H1 (cell line): Measurements from ENCODE around the gene NOXRED1. TPM values are rescaled to one million over a fixed set of nuclear protein-coding genes. Genes with fewer than 3 reads are reported as not detected.
A peak's percentile ranks its signal among the peaks of the same experiment; 100 is the strongest.

Experiments used
- CTCF ChIA-PET: fragments of 300-600 bp; sonication (Branson Sonifier 250); formaldehyde crosslinking; loops from one replicate; lab custom pipeline; 2021; ENCODE audit not compliant: partially characterized antibody; lab: Charles Lee
- POLR2A ChIA-PET: fragments of 300-600 bp; sonication (Branson Sonifier 250); formaldehyde crosslinking; loops from one replicate; lab custom pipeline; 2021; ENCODE audit warnings: inconsistent platforms; ENCODE audit not compliant: partially characterized antibody; lab: Charles Lee
- DNase-seq, 2 experiments: peaks; one replicate each; pipeline versions ENCODE4 v3.0.0 to v3.0.0-alpha.2; 2010 to 2022; ENCODE audit warnings: low spot score in 2 of 2, low read depth in 1 of 2, mixed read lengths in 1 of 2
- FAIRE-seq: peaks from 2 replicates; lab custom pipeline; 2011; peaks lifted over from hg19 to GRCh38; lab: Jason Lieb, UNC
- H2AFZ ChIP-seq: 2 replicates; pipeline ENCODE4 v1.8.1; 2012; ENCODE audit warnings: low read length, inconsistent platforms
- H2AK5ac ChIP-seq: 2 replicates; pipeline ENCODE4 v1.6.1; 2013; ENCODE audit warnings: low read depth, low read length
- H2BK120ac ChIP-seq: replicated peaks from 2 replicates; pipeline ENCODE3; 2013; ENCODE audit warnings: low read depth, low read length, inconsistent platforms
- H2BK12ac ChIP-seq: 2 replicates; pipeline ENCODE4 v1.6.1; 2013; ENCODE audit warnings: low read depth, low read length
- H2BK15ac ChIP-seq: 2 replicates; pipeline ENCODE4 v1.6.1; 2013; ENCODE audit warnings: low read length
- H2BK20ac ChIP-seq: 2 replicates; pipeline ENCODE4 v1.6.1; 2013; ENCODE audit warnings: low read length
- H2BK5ac ChIP-seq: 2 replicates; pipeline ENCODE4 v1.6.1; 2013; ENCODE audit warnings: low read depth, low read length
- H3K14ac ChIP-seq: 2 replicates; pipeline ENCODE4 v1.6.1; 2013; ENCODE audit warnings: inconsistent platforms; ENCODE audit not compliant: insufficient read length
- H3K18ac ChIP-seq: 2 replicates; pipeline ENCODE4 v1.6.1; 2013; ENCODE audit warnings: low read length; ENCODE audit errors: extremely low read depth
- H3K23ac ChIP-seq: 2 replicates; pipeline ENCODE4 v1.6.1; 2013; ENCODE audit warnings: inconsistent platforms; ENCODE audit not compliant: insufficient read length
- H3K23me2 ChIP-seq: 2 replicates; pipeline ENCODE4 v1.6.1; 2013; ENCODE audit warnings: low read depth, low read length
- H3K27ac ChIP-seq: 2 replicates; pipeline ENCODE4 v1.6.1; 2011; ENCODE audit warnings: low read depth, low read length, inconsistent platforms
- H3K27me3 ChIP-seq, 4 experiments: replicated peaks in 1 of 4; 1 replicate in 1 of 4; 2 replicates in 3 of 4; pipeline versions ENCODE4 v1.6.1 to v1.8.1; 2011 to 2013; ENCODE audit warnings: low read length in 3 of 4, mild to moderate bottlenecking in 3 of 4, inconsistent platforms in 2 of 4, mixed read lengths in 2 of 4, moderate library complexity in 1 of 4; ENCODE audit not compliant: control insufficient read depth in 3 of 4, insufficient read depth in 3 of 4; ENCODE audit errors: extremely low read depth in 1 of 4
- H3K36me3 ChIP-seq, 4 experiments: 2 replicates each; pipeline versions ENCODE4 v1.6.1 to v1.8.1; 2011 to 2013; ENCODE audit warnings: mild to moderate bottlenecking in 4 of 4, low read length in 3 of 4, moderate library complexity in 2 of 4, control low read depth in 1 of 4, inconsistent platforms in 1 of 4; ENCODE audit not compliant: insufficient read depth in 4 of 4, control insufficient read depth in 2 of 4
- H3K4ac ChIP-seq: replicated peaks from 2 replicates; pipeline ENCODE3; 2013; ENCODE audit warnings: low read length, low read depth, mixed read lengths, inconsistent platforms; ENCODE audit not compliant: insufficient read length
- H3K4me1 ChIP-seq, 4 experiments: replicated peaks in 1 of 4; 1 replicate in 1 of 4; 2 replicates in 3 of 4; pipeline versions ENCODE4 v1.6.1 to v1.8.1; 2011 to 2013; ENCODE audit warnings: low read length in 3 of 4, inconsistent platforms in 2 of 4, mixed read lengths in 1 of 4; ENCODE audit not compliant: insufficient read depth in 4 of 4, control insufficient read depth in 3 of 4
- H3K4me2 ChIP-seq, 2 experiments: 2 replicates each; pipeline versions ENCODE4 v1.6.1 to v1.8.1; 2011 to 2013; ENCODE audit warnings: low read depth in 2 of 2, low read length in 2 of 2, control low read depth in 1 of 2, inconsistent platforms in 1 of 2, mild to moderate bottlenecking in 1 of 2; ENCODE audit not compliant: insufficient read depth in 1 of 2
- H3K4me3 ChIP-seq, 4 experiments: fragments of 200-600, 300-600 bp in 1 of 4; sonication (generic), shearing (Covaris generic), sonication (Bioruptor Twin) in 1 of 4; 2 replicates each; pipeline versions ENCODE4 v1.5.1 to v1.8.1; 2011 to 2016; ENCODE audit warnings: low read length in 4 of 4, low read depth in 3 of 4, control low read depth in 2 of 4, inconsistent platforms in 2 of 4, mild to moderate bottlenecking in 2 of 4, mixed read lengths in 1 of 4, moderate library complexity in 1 of 4; ENCODE audit not compliant: insufficient read depth in 2 of 4; ENCODE audit errors: extremely low read depth in 1 of 4
- H3K56ac ChIP-seq: replicated peaks from 2 replicates; pipeline ENCODE3; 2013; ENCODE audit warnings: low read depth, mild to moderate bottlenecking, mixed read lengths, low read length, inconsistent platforms; ENCODE audit not compliant: insufficient read length
- H3K79me1 ChIP-seq: 2 replicates; pipeline ENCODE4 v1.6.1; 2013; ENCODE audit warnings: low read depth, low read length, control low read depth
- H3K79me2 ChIP-seq, 2 experiments: 2 replicates each; pipeline versions ENCODE4 v1.6.1 to v1.8.1; 2012 to 2013; ENCODE audit warnings: low read length in 2 of 2, mild to moderate bottlenecking in 2 of 2, inconsistent platforms in 1 of 2; ENCODE audit not compliant: insufficient read depth in 2 of 2, control insufficient read depth in 1 of 2
- H3K9ac ChIP-seq, 4 experiments: replicated peaks in 1 of 4; 1 replicate in 1 of 4; 2 replicates in 3 of 4; pipeline versions ENCODE4 v1.6.1 to v1.8.1; 2011 to 2013; ENCODE audit warnings: low read depth in 3 of 4, low read length in 3 of 4, control low read depth in 2 of 4, mild to moderate bottlenecking in 2 of 4, moderate library complexity in 2 of 4, inconsistent platforms in 1 of 4; ENCODE audit errors: extremely low read depth in 1 of 4
- H3K9me3 ChIP-seq, 2 experiments: 2 replicates each; pipeline versions ENCODE4 v1.6.1 to v1.8.1; 2012 to 2013; ENCODE audit warnings: mild to moderate bottlenecking in 2 of 2, moderate library complexity in 2 of 2, control low read depth in 1 of 2, inconsistent platforms in 1 of 2, low read depth in 1 of 2, low read length in 1 of 2, mixed read lengths in 1 of 2; ENCODE audit not compliant: insufficient read depth in 2 of 2
- H4K20me1 ChIP-seq, 2 experiments: replicated peaks in 1 of 2; 2 replicates each; pipeline versions ENCODE3 to v1.8.1; 2011 to 2013; ENCODE audit warnings: inconsistent platforms in 2 of 2, low read length in 2 of 2, mild to moderate bottlenecking in 1 of 2; ENCODE audit not compliant: insufficient read depth in 2 of 2, control insufficient read depth in 1 of 2
- H4K5ac ChIP-seq: 2 replicates; pipeline ENCODE4 v1.6.1; 2013; ENCODE audit warnings: low read length, low read depth, mixed read lengths, inconsistent platforms; ENCODE audit not compliant: insufficient read length
- H4K8ac ChIP-seq: 2 replicates; pipeline ENCODE4 v1.8.0; 2013; ENCODE audit warnings: mild to moderate bottlenecking, moderate library complexity, low read length, inconsistent platforms; ENCODE audit not compliant: insufficient read depth; ENCODE audit errors: extremely low read depth
- H4K91ac ChIP-seq: replicated peaks from 2 replicates; pipeline ENCODE3; 2013; ENCODE audit warnings: low read length, mixed read lengths, inconsistent platforms; ENCODE audit not compliant: insufficient read length
- ASH2L ChIP-seq: fragments of 200-600, 300-600 bp; sonication (generic); IDR thresholded peaks from one replicate; pipeline ENCODE4 v1.7.1; 2017; ENCODE audit warnings: low read length
- BACH1 ChIP-seq: IDR thresholded peaks from 2 replicates; pipeline ENCODE4 v1.6.1; 2012; ENCODE audit warnings: low read length, improper control_type of control experiment
- CREB1 ChIP-seq: IDR thresholded peaks from 2 replicates; pipeline ENCODE4 v1.6.1; 2012; ENCODE audit warnings: inconsistent platforms
- FOSL1 ChIP-seq: IDR thresholded peaks from 2 replicates; pipeline ENCODE4 v1.6.1; 2011; ENCODE audit warnings: mild to moderate bottlenecking, low read depth, low read length, moderate library complexity; ENCODE audit not compliant: insufficient read depth
- GTF2F1 ChIP-seq: IDR thresholded peaks from 2 replicates; pipeline ENCODE4 v1.6.1; 2012; ENCODE audit warnings: low read depth, low read length, improper control_type of control experiment, borderline replicate concordance
- HDAC6 ChIP-seq: IDR thresholded peaks from one replicate; pipeline ENCODE4 v1.7.1; 2012; ENCODE audit warnings: low read depth, mild to moderate bottlenecking, inconsistent platforms, low read length, moderate library complexity
- NANOG ChIP-seq: IDR thresholded peaks from 2 replicates; pipeline ENCODE4 v1.6.1; 2011; ENCODE audit warnings: low read length, low read depth, mild to moderate bottlenecking, inconsistent platforms; ENCODE audit not compliant: insufficient read depth, poor library complexity, severe bottlenecking
- NRF1 ChIP-seq: IDR thresholded peaks from 2 replicates; pipeline ENCODE4 v1.6.1; 2011; ENCODE audit warnings: mild to moderate bottlenecking, low read depth, low read length, improper control_type of control experiment
- POLR2AphosphoS5 ChIP-seq: IDR thresholded peaks from 2 replicates; pipeline ENCODE4 v1.6.1; 2011; ENCODE audit warnings: low read depth, low read length
- RFX5 ChIP-seq: IDR thresholded peaks from 2 replicates; pipeline ENCODE4 v1.6.1; 2011; ENCODE audit warnings: low read depth, low read length, improper control_type of control experiment, borderline replicate concordance
- SIRT6 ChIP-seq: IDR thresholded peaks from one replicate; pipeline ENCODE4 v1.7.1; 2012; ENCODE audit warnings: low read length, inconsistent platforms
- TCF12 ChIP-seq: IDR thresholded peaks from 2 replicates; pipeline ENCODE4 v1.6.1; 2011; ENCODE audit warnings: low read depth, mild to moderate bottlenecking, low read length
- TEAD4 ChIP-seq: IDR thresholded peaks from 2 replicates; pipeline ENCODE4 v1.6.1; 2012; ENCODE audit warnings: low read depth, low read length, inconsistent platforms, mixed read lengths
- ZNF274 ChIP-seq: IDR thresholded peaks from 2 replicates; pipeline ENCODE4 v1.7.0; 2012; ENCODE audit warnings: low read length, borderline replicate concordance; ENCODE audit errors: extremely low read depth
- WGBS, 2 experiments: shearing (Covaris generic) in 1 of 2; methylation state at CpG; one replicate each; pipeline versions ENCODE4 v1.1.6 to v1.1.7; 2013 to 2015; ENCODE audit warnings: low lambda C conversion rate in 2 of 2, mixed read lengths in 2 of 2, inconsistent platforms in 1 of 2, low coverage in 1 of 2, missing lambda C conversion rate in 1 of 2; ENCODE audit not compliant: insufficient replicate concordance in 2 of 2, insufficient coverage in 1 of 2, insufficient read length in 1 of 2; ENCODE audit errors: extremely low coverage in 1 of 2, missing lambda C conversion rate in 1 of 2; 5-methylcytosine and 5-hydroxymethylcytosine counted together
- polyA plus RNA-seq, 7 experiments: library from polyadenylated mRNA; depleted of rRNA in 3 of 7; stranded (reverse) in 5 of 7; unstranded in 2 of 7; fragments of >200 nt in 5 of 7; fragments of 200-250 nt in 2 of 7; gene quantifications; 1 replicate in 5 of 7; 2 replicates in 1 of 7; 4 replicates in 1 of 7; pipeline versions ENCODE4 v1.2.1 to v1.2.3, GENCODE V29; 2011 to 2013; ENCODE audit warnings: missing spikeins in 2 of 7, mixed read lengths in 2 of 7
- total RNA-seq: library from RNA; stranded (reverse); fragmentation: NEBNext Ultra II Directional; extraction: Animal tissue kit (Norgen Biotek cat#: 25700); gene quantifications from 2 replicates; pipeline ENCODE4 v1.2.1, GENCODE V29; 2021

NOXRED1 gene
- total and polyA plus RNA-seq, 2 of the 8 experiments (the other 6 are each of a cell fraction or from before 2014, with no cell fraction given), result 0.23 to 0.48 TPM

DNA sequence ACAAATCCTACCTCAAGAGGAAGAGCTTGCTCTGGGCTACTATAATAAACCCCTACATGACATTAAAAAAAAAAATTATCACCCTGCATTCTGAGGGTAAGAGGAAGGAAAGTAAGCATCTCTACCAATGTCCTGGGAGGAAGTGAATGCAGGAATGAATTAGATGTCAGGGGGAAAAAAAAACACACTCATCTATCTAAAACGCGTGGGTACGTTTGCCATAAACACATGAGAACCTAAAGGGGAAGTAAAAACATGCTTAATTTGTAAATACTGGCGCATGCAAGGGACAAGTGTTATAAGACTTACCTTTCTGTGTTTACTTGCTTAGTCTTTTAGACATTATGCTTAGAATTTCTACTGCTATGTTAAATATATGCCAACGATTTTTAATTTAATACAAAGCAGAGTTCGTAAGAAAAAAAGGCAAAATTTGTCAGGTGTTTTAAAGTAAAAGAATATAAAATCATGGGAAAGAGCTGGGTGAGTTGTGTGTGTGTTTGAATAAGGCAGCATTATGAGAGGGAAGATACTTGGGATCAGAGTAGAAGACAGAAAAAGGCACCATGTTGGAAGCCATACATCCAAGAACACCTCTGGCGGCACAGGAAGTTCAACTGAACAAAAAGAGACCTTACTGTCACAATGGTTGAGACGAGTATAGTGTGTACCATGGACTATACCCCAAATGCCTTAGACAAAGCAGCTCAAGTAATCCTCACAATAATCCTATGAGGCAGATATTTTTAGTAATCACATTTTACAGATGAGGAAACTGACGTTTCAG is 48.0 kb downstream of the NOXRED1 start:
- no peaks in the 10 kb centered on the region for H4K20me1 ChIP-seq
- no peak overlapping the region for H2BK5ac ChIP-seq
- no peaks in the 10 kb centered on the region for H3K36me3 ChIP-seq
- H3K23me2 ChIP-seq, result peaks cover 4% of the 10 kb centered on the region
- H2BK12ac ChIP-seq, result no peak overlapping the region
- no peak overlapping the region for H2BK15ac ChIP-seq
- H2BK120ac ChIP-seq, result no peak overlapping the region
- no peak overlapping the region for H3K9ac ChIP-seq
- DNase-seq, result no peak
- H3K4ac ChIP-seq, result no peak overlapping the region
- H3K14ac ChIP-seq, result no peak overlapping the region
- no peak overlapping the region for H4K5ac ChIP-seq
- H4K91ac ChIP-seq, result no peak overlapping the region
- no peak overlapping the region for H3K27ac ChIP-seq
- H4K8ac ChIP-seq, result no peak overlapping the region
- H3K4me3 ChIP-seq, result peak overlapping the region in 1 of 4 experiments; percentile 92; a peak in 1 of 8 replicates
- no peak overlapping the region for H2BK20ac ChIP-seq
- H3K4me1 ChIP-seq, result peaks cover 0 to 8% (median 2%) of the 10 kb centered on the region in 4 experiments; a peak in 3 of 7 replicates
- FAIRE-seq, result no peak
- no peak overlapping the region for H3K23ac ChIP-seq
- H3K56ac ChIP-seq, result no peak overlapping the region
- H3K79me2 ChIP-seq, result peaks cover 0 to 2% of the 10 kb centered on the region in 2 experiments; a peak in 1 of 4 replicates
- H3K79me1 ChIP-seq, result no peaks in the 10 kb centered on the region; the same call in 1 of the 2 replicates
- CTCF ChIA-PET, result interaction anchor here (0.5 to 0.8 kb wide), 2 partner anchors 21 to 34 kb away, joined by 3 read pairs; no protein-coding TSS in a partner anchor
- H3K9me3 ChIP-seq, result no peaks in the 10 kb centered on the region
- WGBS, 2 experiments, result 89% methylated on average over 9 of the region's 9 CpGs; no CpG with 5 or more reads in 1 of the 2 experiments
- H3K4me2 ChIP-seq, result peak overlapping the region; percentile 88 to 92; a peak in 3 of 4 replicates
- no peak overlapping the region for H2AFZ ChIP-seq
- H2AK5ac ChIP-seq, result no peak overlapping the region
- H3K27me3 ChIP-seq, result peaks cover 0 to 4% (median 2%) of the 10 kb centered on the region in 4 experiments; a peak in 1 of 7 replicates
- no peak overlapping the region for H3K18ac ChIP-seq
- POLR2A ChIA-PET, result interaction anchor here (0.6 kb wide), 1 partner anchor 35 kb away, joined by 3 read pairs; no protein-coding TSS in a partner anchor
- TF ChIP-seq POLR2AphosphoS5 (no peak), GTF2F1 (no peak), TCF12 (no peak), ASH2L (no peak), NRF1 (no peak), HDAC6 (no peak), NANOG (no peak), TEAD4 (no peak), SIRT6 (no peak), CREB1 (no peak), BACH1 (no peak), ZNF274 (no peak), FOSL1 (no peak), RFX5 (no peak)
